Karpas-422 (cell line): ENCODE results near the gene COQ7. TPM values are rescaled to one million over a fixed set of nuclear protein-coding genes. Genes with fewer than 3 reads are reported as not detected.

Source experiments
- DNase-seq: peaks from one replicate; pipeline ENCODE4 v3.0.0-alpha.2; 2015
- H2AFZ ChIP-seq: fragments of 200-600 bp; sonication (generic); 2 replicates; pipeline ENCODE4 v1.6.1; 2014; ENCODE audit warnings: antibody characterized with exemption, low read length, mixed read lengths
- H3K27ac ChIP-seq: fragments of 200-600 bp; sonication (generic); 2 replicates; pipeline ENCODE4 v1.5.1; 2014; ENCODE audit warnings: mild to moderate bottlenecking, low read length, moderate library complexity
- H3K27me3 ChIP-seq: fragments of 200-600 bp; sonication (generic); 2 replicates; pipeline ENCODE4 v1.6.1; 2014; ENCODE audit warnings: low read length, mixed read lengths
- H3K36me3 ChIP-seq: fragments of 200-600 bp; sonication (generic); 2 replicates; pipeline ENCODE4 v1.6.1; 2014; ENCODE audit warnings: low read length, mixed read lengths; ENCODE audit not compliant: insufficient read depth
- H3K4me1 ChIP-seq: fragments of 200-600 bp; sonication (generic); 2 replicates; pipeline ENCODE4 v1.6.1; 2014; ENCODE audit warnings: mild to moderate bottlenecking, low read length, mixed read lengths
- H3K4me2 ChIP-seq: fragments of 200-600 bp; sonication (generic); 2 replicates; pipeline ENCODE4 v1.6.1; 2014; ENCODE audit warnings: low read length, low read depth, mild to moderate bottlenecking; ENCODE audit not compliant: poor library complexity, severe bottlenecking
- H3K4me3 ChIP-seq: fragments of 200-600 bp; sonication (generic); 2 replicates; pipeline ENCODE4 v1.5.1; 2014; ENCODE audit warnings: mild to moderate bottlenecking, antibody characterized with exemption, low read length, mixed read lengths
- H3K79me2 ChIP-seq: fragments of 200-600 bp; sonication (generic); 2 replicates; pipeline ENCODE4 v1.6.1; 2014; ENCODE audit warnings: mild to moderate bottlenecking, low read length, mixed read lengths
- H3K9ac ChIP-seq: fragments of 200-600 bp; sonication (generic); 2 replicates; pipeline ENCODE4 v1.6.0; 2014; ENCODE audit warnings: low read length
- H3K9me2 ChIP-seq: fragments of 200-600 bp; sonication (generic), shearing (Covaris generic); replicated peaks from 2 replicates; pipeline ENCODE4 v1.6.0; 2014; ENCODE audit warnings: mild to moderate bottlenecking, low read length, moderate library complexity; ENCODE audit not compliant: insufficient read depth
- H3K9me3 ChIP-seq: fragments of 300-700, 200-600 bp; sonication (generic); 2 replicates; pipeline ENCODE4 v1.6.1; 2014; ENCODE audit warnings: low read length, mixed read lengths
- H4K20me1 ChIP-seq: fragments of 200-600 bp; sonication (generic); 2 replicates; pipeline ENCODE4 v1.6.1; 2014; ENCODE audit warnings: mild to moderate bottlenecking, antibody characterized with exemption, low read length, low read depth; ENCODE audit not compliant: insufficient read depth
- total RNA-seq: library from RNA; depleted of rRNA; stranded (reverse); fragments of >200 nt; shearing (Covaris generic); gene quantifications from 2 replicates; pipeline ENCODE4 v1.2.3, GENCODE V29; 2014; ENCODE audit warnings: low replicate concordance; rRNA removed

The COQ7 gene
- total RNA-seq, 1 experiment from 2014 or later = 6.1 TPM

DNA sequence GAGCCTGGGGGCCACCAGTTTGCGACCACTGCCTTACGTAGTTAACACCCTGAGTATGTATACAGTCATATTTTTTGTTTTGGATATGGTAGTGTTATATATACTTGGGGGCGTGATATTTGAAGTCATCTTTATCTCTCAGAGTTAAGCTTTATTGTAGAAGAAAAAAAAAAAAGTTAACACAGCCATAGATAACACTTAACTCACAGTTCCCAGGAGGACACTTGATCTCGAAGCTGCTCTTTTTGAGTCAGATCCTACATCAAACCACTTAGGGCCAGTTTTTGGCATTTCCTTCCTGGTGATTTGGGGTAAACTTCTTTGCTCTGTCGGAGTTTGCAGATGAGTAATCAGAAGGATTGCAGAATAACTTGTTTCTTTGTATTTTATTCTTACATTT lies 52.1 kb downstream of the COQ7 start:
- H3K9me3 ChIP-seq = no peaks in the 10 kb centered on the region
- no peaks in the 10 kb centered on the region for H4K20me1 ChIP-seq
- H3K4me2 ChIP-seq = no peak overlapping the region
- DNase-seq = no peak
- H3K9ac ChIP-seq = no peak overlapping the region
- no peaks in the 10 kb centered on the region for H3K27me3 ChIP-seq
- H3K4me3 ChIP-seq = no peak overlapping the region
- H3K79me2 ChIP-seq = no peaks in the 10 kb centered on the region
- no peaks in the 10 kb centered on the region for H3K9me2 ChIP-seq
- H3K4me1 ChIP-seq = no peaks in the 10 kb centered on the region
- no peaks in the 10 kb centered on the region for H3K36me3 ChIP-seq
- H2AFZ ChIP-seq = no peak overlapping the region
- no peak overlapping the region for H3K27ac ChIP-seq

DNA sequence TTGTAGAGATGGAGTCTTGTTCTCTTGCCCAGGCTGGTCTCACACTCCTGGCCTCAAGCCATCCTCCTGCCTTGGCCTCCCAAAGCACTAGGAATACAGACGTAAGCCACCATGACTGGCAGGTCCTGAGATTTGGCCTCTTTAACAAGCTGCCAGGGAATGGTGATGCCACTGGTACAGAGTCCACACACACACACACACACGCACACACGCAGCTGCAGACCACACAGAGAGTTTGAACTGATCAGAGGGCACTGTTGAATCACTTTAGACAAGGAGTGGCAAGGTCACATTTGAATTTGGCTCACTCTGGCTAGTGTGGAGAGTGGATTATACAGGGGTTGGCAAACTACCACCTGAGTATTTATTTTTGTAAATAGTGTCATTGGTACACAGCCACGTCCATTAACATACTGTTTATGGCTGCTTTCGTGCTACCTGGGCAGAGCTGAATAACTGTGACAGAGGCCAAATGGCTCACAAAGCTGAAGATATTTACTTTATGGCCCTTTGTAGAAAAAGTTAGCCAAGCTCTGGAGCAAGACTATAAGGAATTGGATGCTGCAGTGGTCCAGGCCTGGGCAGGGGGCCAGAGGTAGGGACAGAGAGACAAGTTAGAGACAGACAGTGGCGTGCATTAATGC lies 56.2 kb downstream of the COQ7 start:
- H2AFZ ChIP-seq = no peak overlapping the region
- H3K9me3 ChIP-seq = no peaks in the 10 kb centered on the region
- no peak overlapping the region for H3K27ac ChIP-seq
- no peaks in the 10 kb centered on the region for H3K79me2 ChIP-seq
- no peaks in the 10 kb centered on the region for H3K4me1 ChIP-seq
- no peaks in the 10 kb centered on the region for H3K9me2 ChIP-seq
- no peak overlapping the region for H3K9ac ChIP-seq
- no peaks in the 10 kb centered on the region for H3K27me3 ChIP-seq
- no peak overlapping the region for H3K4me2 ChIP-seq
- H4K20me1 ChIP-seq = no peaks in the 10 kb centered on the region
- DNase-seq = no peak
- H3K4me3 ChIP-seq = no peak overlapping the region
- no peaks in the 10 kb centered on the region for H3K36me3 ChIP-seq

GRCh38 chr16:19126300-19126699 lies 58.9 kb downstream of the COQ7 start:
- Histone ChIP-seq H3K79me2 (no peaks in the 10 kb centered on the region), H3K4me3 (no peak overlapping the region), H3K9ac (no peak overlapping the region), H4K20me1 (no peaks in the 10 kb centered on the region), H3K36me3 (no peaks in the 10 kb centered on the region), H3K27me3 (no peaks in the 10 kb centered on the region), H3K9me2 (no peaks in the 10 kb centered on the region), H3K9me3 (no peaks in the 10 kb centered on the region), H3K27ac (no peak overlapping the region), H3K4me1 (no peaks in the 10 kb centered on the region), H2AFZ (no peak overlapping the region), H3K4me2 (no peak overlapping the region)
- no peak for DNase-seq

DNA sequence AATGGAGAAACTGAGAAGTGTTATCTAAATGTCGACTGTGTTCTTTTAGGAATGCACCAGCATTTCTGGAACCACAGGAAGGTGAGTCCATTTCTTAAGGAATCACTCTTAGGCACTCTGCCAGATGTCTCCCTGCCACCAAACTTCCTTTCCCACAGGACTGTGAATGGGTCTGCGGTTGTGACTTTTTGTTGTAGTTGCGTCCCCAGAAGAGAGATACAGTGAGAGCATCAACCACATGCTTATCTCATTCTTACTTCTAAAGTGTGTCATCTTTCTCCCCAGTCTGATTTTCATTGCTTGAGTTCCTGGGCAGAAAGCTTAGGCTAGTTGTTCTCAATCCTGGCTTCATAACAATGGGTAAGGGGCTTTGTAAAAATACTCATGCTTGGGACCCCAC lies 59.8 kb downstream of the COQ7 start:
- DNase-seq = no peak
- H3K27ac ChIP-seq = no peak overlapping the region

GRCh38 chr16:19127674-19128131 lies 60.3 kb downstream of the COQ7 start:
- no peaks in the 10 kb centered on the region for H3K9me2 ChIP-seq
- no peak overlapping the region for H3K4me2 ChIP-seq
- no peaks in the 10 kb centered on the region for H3K27me3 ChIP-seq
- no peak overlapping the region for H2AFZ ChIP-seq
- H3K36me3 ChIP-seq = no peaks in the 10 kb centered on the region
- no peak overlapping the region for H3K27ac ChIP-seq
- H3K4me3 ChIP-seq = no peak overlapping the region
- no peaks in the 10 kb centered on the region for H3K79me2 ChIP-seq
- H3K4me1 ChIP-seq = no peaks in the 10 kb centered on the region
- no peaks in the 10 kb centered on the region for H4K20me1 ChIP-seq
- H3K9me3 ChIP-seq = no peaks in the 10 kb centered on the region
- DNase-seq = no peak
- H3K9ac ChIP-seq = no peak overlapping the region

More for the DNA sequence above, 59.8 kb downstream of the COQ7 start:
- H3K4me2 ChIP-seq = no peak overlapping the region
- H3K9me3 ChIP-seq = no peaks in the 10 kb centered on the region
- H3K9ac ChIP-seq = no peak overlapping the region
- no peak overlapping the region for H3K4me3 ChIP-seq
- no peaks in the 10 kb centered on the region for H3K4me1 ChIP-seq
- H3K9me2 ChIP-seq = no peaks in the 10 kb centered on the region
- H3K36me3 ChIP-seq = no peaks in the 10 kb centered on the region
- no peaks in the 10 kb centered on the region for H4K20me1 ChIP-seq
- H3K79me2 ChIP-seq = no peaks in the 10 kb centered on the region
- H2AFZ ChIP-seq = no peak overlapping the region
- H3K27me3 ChIP-seq = no peaks in the 10 kb centered on the region

GRCh38 chr16:19128454-19129200 lies 61.2 kb downstream of the COQ7 start:
- no peaks in the 10 kb centered on the region for H3K9me2 ChIP-seq
- no peak overlapping the region for H3K9ac ChIP-seq
- no peak overlapping the region for H3K4me3 ChIP-seq
- H4K20me1 ChIP-seq = no peaks in the 10 kb centered on the region
- H2AFZ ChIP-seq = no peak overlapping the region
- H3K27me3 ChIP-seq = no peaks in the 10 kb centered on the region
- no peaks in the 10 kb centered on the region for H3K4me1 ChIP-seq
- no peaks in the 10 kb centered on the region for H3K9me3 ChIP-seq
- no peak for DNase-seq
- no peaks in the 10 kb centered on the region for H3K79me2 ChIP-seq
- H3K36me3 ChIP-seq = no peaks in the 10 kb centered on the region
- H3K27ac ChIP-seq = no peak overlapping the region
- no peak overlapping the region for H3K4me2 ChIP-seq

Other genes starting within 250 kb of the COQ7 start
- gene SMG1, start 141.2 kb upstream of the COQ7 start, total RNA-seq = 63.1 and 91.0 TPM in 2 replicates
- not detected in 2 replicates for gene TMC7, start 83.7 kb upstream of the COQ7 start, total RNA-seq
- not detected in 2 replicates for gene ITPRIPL2, start 46.4 kb downstream of the COQ7 start, total RNA-seq
- gene SYT17, start 100.6 kb downstream of the COQ7 start, total RNA-seq = not detected in 2 replicates
- not detected in 2 replicates for gene CLEC19A, start 218.1 kb downstream of the COQ7 start, total RNA-seq